Colonic mucosa (tissue), 4 donors: Measurements from ENCODE around the gene ATP1A4. TPM values are rescaled to one million over a fixed set of nuclear protein-coding genes. Genes with fewer than 3 reads are reported as not detected.

Experiments used
- DNase-seq: peaks from one replicate; pipeline ENCODE4 v3.0.0-alpha.2; 2020
- H3K27ac ChIP-seq: fragments of 200-600 bp; one replicate; pipeline ENCODE4 v1.8.0; 2021
- H3K27me3 ChIP-seq: fragments of 200-600 bp; one replicate; pipeline ENCODE4 v1.8.0; 2021
- H3K36me3 ChIP-seq: fragments of 200-600 bp; one replicate; pipeline ENCODE4 v1.8.0; 2021
- H3K4me1 ChIP-seq: fragments of 200-600 bp; one replicate; pipeline ENCODE4 v1.8.0; 2021; ENCODE audit warnings: mild to moderate bottlenecking
- H3K4me3 ChIP-seq: fragments of 200-600 bp; one replicate; pipeline ENCODE4 v1.8.0; 2021
- H3K9ac ChIP-seq, 2 donors: one replicate each; pipeline ENCODE4 v1.7.0; 2013; ENCODE audit warnings: control low read depth in 2 of 2, low read depth in 2 of 2, low read length in 2 of 2
- H3K9me3 ChIP-seq: fragments of 200-600 bp; one replicate; pipeline ENCODE4 v1.8.0; 2021
- CTCF ChIP-seq: fragments of 200-600 bp; IDR thresholded peaks from one replicate; pipeline ENCODE4 v1.8.0; 2022; ENCODE audit warnings: antibody characterized with exemption, mild to moderate bottlenecking
- intact Hi-C: fragments of 100-400 bp; cut with DNase I; formaldehyde crosslinking; loops from one replicate; pipeline ENCODE4 v1.14.1; 2022
- total RNA-seq, 2 donors: library from RNA; stranded (reverse); fragmentation: NEBNext Ultra II Directional in 1 of 2; extraction: Animal tissue kit (Norgen Biotek cat#: 25700) in 1 of 2; gene quantifications; one replicate each; pipeline ENCODE4 v1.2.1, GENCODE V29; 2021
- donor health status: healthy.
- donor health status: DM: no; HTN: no; CAD: no.
- donor health status: DM: no; HTN: no; CAD: no.

Gene ATP1A4
- total RNA-seq, 2 donors from 2014 or later = not detected

- no peak for TF ChIP-seq CTCF
- intact Hi-C loops = no loop called here
- no peaks in the 10 kb centered on the region for H3K9me3 ChIP-seq
- H3K36me3 ChIP-seq = peaks cover 4% of the 10 kb centered on the region
- H3K4me1 ChIP-seq = no peaks in the 10 kb centered on the region
- H3K4me3 ChIP-seq = peak overlapping the region; percentile 87
- peak overlapping the region; percentile 70 for H3K27ac ChIP-seq
- no peaks in the 10 kb centered on the region for H3K27me3 ChIP-seq
- no peak for DNase-seq
- peak overlapping the region; percentile 33 to 76 for H3K9ac ChIP-seq
Measured at GRCh38 chr1:160206421-160207117, 55.2 kb downstream of the ATP1A4 start.

- intact Hi-C loops = no loop called here
Measured at GRCh38 chr1:160207118-160207650, 55.8 kb downstream of the ATP1A4 start.

GRCh38 chr1:160207771-160208556 lies 56.6 kb downstream of the ATP1A4 start:
- no peak overlapping the region for H3K9ac ChIP-seq

More at GRCh38 chr1:160207118-160207650, 55.8 kb downstream of the ATP1A4 start:
- no peak for TF ChIP-seq CTCF
- DNase-seq = no peak
- no peak overlapping the region for H3K4me3 ChIP-seq
- H3K36me3 ChIP-seq = peaks cover 6% of the 10 kb centered on the region
- H3K9me3 ChIP-seq = no peaks in the 10 kb centered on the region
- H3K9ac ChIP-seq = no peak overlapping the region
- H3K27ac ChIP-seq = peak overlapping the region; percentile 13
- H3K4me1 ChIP-seq = no peaks in the 10 kb centered on the region
- no peaks in the 10 kb centered on the region for H3K27me3 ChIP-seq

GRCh38 chr1:160208557-160209320 lies 57.3 kb downstream of the ATP1A4 start:
- H3K9ac ChIP-seq = no peak overlapping the region
- H3K27me3 ChIP-seq = no peaks in the 10 kb centered on the region
- TF ChIP-seq CTCF = no peak
- no peak overlapping the region for H3K4me3 ChIP-seq
- no peaks in the 10 kb centered on the region for H3K9me3 ChIP-seq
- intact Hi-C loops = no loop called here
- peak overlapping the region; percentile 17 for H3K27ac ChIP-seq
- DNase-seq = no peak
- no peaks in the 10 kb centered on the region for H3K4me1 ChIP-seq
- peaks cover 6% of the 10 kb centered on the region for H3K36me3 ChIP-seq

More at GRCh38 chr1:160207771-160208556, 56.6 kb downstream of the ATP1A4 start:
- Histone ChIP-seq H3K27me3 (no peaks in the 10 kb centered on the region), H3K27ac (peak overlapping the region; percentile 17), H3K4me3 (no peak overlapping the region), H3K4me1 (no peaks in the 10 kb centered on the region), H3K36me3 (peaks cover 6% of the 10 kb centered on the region), H3K9me3 (no peaks in the 10 kb centered on the region)
- no peak for DNase-seq
- intact Hi-C loops = no loop called here
- no peak for TF ChIP-seq CTCF
